GM12864 (cell line): ENCODE data around the gene TRAF2.

Source experiments
- DNase-seq: peaks from one replicate; pipeline ENCODE4 v3.0.0-alpha.2; 2011; ENCODE audit warnings: low read depth
- H3K4me3 ChIP-seq: 2 replicates; pipeline ENCODE4 v1.5.1; 2011; ENCODE audit warnings: mild to moderate bottlenecking, low read depth, low read length, control low read depth
- CTCF ChIP-seq: IDR thresholded peaks from 2 replicates; pipeline ENCODE4 v1.5.1; 2011; ENCODE audit warnings: low read depth, mild to moderate bottlenecking, moderate library complexity, low read length, control low read depth, inconsistent platforms; ENCODE audit errors: missing control alignments

Gene TRAF2

DNA sequence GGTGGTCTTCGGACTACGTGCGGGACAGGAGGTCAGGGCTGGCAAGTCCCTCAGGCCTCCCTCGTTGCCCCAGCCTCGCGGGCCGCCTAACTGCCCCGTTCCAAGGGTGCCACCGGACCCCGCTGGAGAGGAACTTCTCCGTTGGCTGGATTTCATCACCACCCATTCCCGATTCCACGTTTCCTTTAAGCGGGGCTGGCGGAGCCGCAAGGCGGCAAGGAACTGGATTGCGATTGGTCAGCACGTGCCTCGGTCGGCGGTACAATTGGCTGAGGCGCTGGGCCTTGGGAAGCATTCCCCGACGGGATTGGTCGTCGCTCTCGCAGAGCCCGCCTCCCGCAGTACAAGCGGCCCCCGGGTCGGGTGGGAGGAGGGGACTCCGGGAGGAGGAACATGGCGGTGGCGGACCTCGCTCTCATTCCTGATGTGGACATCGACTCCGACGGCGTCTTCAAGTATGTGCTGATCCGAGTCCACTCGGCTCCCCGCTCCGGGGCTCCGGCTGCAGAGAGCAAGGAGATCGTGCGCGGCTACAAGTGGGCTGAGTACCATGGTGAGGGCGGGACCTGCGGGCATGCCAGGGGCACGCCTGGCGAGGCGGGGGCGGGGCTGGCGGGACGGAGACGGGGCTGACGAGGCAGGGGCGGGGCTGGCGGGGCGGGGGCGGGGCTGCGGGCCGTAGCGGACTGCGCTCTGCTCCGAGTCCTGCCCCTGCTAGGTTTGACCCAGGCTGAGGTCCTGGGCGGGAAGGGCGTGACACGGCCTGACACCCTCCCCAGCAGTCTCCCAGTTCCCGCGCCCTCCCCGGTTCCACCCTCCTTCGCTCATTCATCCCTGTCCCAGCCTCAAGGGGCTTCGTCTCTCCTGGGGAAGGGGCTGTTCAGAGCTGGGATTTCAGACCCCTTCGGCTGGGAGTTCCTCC, 37.0 kb upstream of the TRAF2 start, which contains the start of gene PHPT1:
Gene PHPT1, plus strand, starts transcription at position 372 of the 922 bp plus-strand sequence. Its CDS starts 22 bp downstream, at position 394.
- TF ChIP-seq CTCF = no peak
- peak within 1 kb of the TSS; percentile 67 for H3K4me3 ChIP-seq
- DNase-seq = peak; percentile 96

DNA sequence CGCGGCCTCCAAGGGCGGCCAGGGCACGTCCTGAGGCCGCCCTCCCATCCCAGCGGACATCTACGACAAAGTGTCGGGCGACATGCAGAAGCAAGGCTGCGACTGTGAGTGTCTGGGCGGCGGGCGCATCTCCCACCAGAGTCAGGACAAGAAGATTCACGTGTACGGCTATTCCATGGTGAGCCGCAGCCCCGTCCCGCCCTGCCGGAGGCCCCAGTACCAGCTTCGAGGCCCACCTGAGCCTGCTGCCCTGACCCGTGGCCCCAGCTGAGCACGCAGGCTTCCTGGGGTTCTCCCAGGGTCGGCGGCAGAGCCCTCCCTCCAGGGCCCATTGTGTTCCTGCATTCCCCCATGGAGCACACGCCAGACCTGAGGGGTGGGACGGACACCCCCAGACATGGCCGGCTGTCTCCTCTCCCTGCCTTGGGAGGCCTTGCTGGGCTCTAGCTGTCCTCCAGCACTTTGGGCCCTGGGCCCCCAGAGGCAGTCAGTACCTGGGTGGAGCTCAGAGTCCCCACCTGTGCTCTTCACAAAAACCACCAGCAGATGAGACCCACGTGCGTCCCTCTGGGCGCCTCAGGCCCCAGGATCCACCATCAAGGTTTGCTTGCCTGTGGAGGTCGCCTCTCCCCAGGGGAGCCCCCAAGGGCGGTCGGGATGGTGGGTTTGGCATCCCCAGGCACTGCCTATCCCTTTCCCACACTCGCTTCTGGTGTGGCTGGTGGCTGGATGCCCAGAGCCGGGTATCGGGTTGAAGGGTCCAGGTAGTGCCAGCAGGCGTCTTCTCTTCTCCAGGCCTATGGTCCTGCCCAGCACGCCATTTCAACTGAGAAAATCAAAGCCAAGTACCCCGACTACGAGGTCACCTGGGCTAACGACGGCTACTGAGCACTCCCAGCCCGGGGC, 36.1 kb upstream of the TRAF2 start:
- TF ChIP-seq CTCF = no peak
- DNase-seq = no peak
- H3K4me3 ChIP-seq = peak overlapping the region; percentile 67

DNA sequence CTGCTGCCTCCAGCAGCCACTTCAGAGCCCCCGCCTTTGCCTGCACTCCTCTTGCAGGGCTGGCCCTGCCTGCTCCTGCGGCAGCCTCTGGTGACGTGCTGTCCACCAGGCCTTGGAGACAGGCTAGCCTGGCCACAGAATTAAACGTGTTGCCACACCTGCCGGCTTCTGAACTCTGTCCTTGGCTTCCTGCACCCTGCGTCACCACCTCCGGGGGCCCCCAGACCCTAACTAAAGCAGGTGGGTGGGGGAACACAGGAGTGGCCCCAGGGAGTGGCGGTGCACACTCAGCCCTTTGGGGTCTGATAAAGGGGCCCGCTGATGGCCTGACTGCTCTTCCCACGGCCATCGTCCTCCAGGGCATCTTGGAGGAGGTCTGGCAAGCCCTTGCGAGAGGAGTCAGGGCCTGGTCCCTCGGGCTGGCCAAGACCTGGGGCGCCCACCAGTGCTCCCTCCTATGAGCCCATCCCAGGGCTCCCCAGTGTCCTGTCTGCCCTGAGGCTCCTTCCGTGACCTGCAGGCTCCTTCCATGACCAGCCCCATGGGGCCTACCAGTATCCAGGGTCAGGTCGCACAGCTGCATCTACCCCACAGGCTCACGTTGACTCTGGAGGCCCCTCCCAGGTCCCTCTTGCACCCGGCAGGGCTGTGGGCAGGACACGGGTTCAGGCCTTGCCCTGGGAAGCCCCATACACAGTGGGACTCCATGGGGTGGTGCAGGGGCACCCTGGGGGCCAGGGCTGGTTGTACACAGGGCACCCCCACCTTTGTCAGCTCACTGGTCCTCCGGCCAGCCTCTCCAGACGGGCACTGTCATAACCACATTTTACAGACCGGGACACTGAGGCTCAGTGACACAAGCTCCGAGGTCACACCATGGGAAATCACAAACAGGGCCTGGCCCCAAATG, 35.2 kb upstream of the TRAF2 start:
- DNase-seq = no peak
- TF ChIP-seq CTCF = no peak
- H3K4me3 ChIP-seq = no peak overlapping the region

GRCh38 chr9:136851941-136852663, 34.2 kb upstream of the TRAF2 start, which contains the start of gene MAMDC4:
Gene MAMDC4 (plus strand): TSS chr9:136852346. CDS start chr9:136852417, 71 bp downstream.
- no peak for TF ChIP-seq CTCF
- DNase-seq = no peak
- no peak within 1 kb of the TSS for H3K4me3 ChIP-seq

GRCh38 chr9:136852664-136853595, 33.4 kb upstream of the TRAF2 start:
- no peak overlapping the region for H3K4me3 ChIP-seq
- TF ChIP-seq CTCF = no peak
- DNase-seq = no peak
